Forelimb muscle (tissue), 1 donor: Measurements from ENCODE around the gene PLAAT1. TPM values are rescaled to one million over a fixed set of nuclear protein-coding genes. Genes with fewer than 3 reads are reported as not detected.

Experiments used
- DNase-seq: peaks from one replicate; pipeline ENCODE4 v3.0.0-alpha.2; 2013; ENCODE audit warnings: low read depth
- polyA plus RNA-seq: library from polyadenylated mRNA; unstranded; fragments of 120-200 nt; gene quantifications from one replicate; pipeline ENCODE4 v1.2.1, GENCODE V29; 2013; ENCODE audit not compliant: insufficient read length

PLAAT1 gene
- polyA plus RNA-seq, 1 donor: 24.4 TPM

DNA sequence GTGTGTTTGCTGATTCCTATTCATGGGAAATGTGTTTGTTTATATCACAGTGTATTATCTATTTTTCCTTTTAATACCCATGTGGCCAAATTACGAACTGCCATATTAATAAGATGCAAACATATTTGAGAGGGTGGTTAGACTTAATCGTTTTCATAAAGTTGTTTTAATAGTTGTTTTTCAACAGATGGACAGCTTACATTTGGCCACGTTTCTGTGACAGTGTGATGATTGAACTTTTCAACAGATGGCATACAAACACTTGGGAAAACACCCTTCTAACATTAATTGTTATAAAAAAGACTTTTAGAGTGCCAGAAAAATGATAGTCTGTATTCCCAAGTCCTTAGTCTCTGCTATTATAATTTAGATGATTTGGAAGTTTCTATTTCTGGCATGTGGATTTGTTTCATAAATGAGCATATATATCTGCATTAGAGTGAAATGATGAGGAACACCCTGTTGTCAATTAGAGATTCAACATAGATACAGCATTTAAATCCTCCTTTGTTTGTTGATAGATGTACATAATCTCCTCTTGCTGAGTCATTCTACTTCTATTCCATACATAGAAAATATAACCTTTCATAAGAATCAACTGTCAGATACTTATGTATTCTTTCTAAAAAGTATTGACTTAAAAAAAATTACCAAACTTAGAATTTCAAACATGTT, 13.1 kb downstream of the PLAAT1 start:
- DNase-seq: no peak

DNA sequence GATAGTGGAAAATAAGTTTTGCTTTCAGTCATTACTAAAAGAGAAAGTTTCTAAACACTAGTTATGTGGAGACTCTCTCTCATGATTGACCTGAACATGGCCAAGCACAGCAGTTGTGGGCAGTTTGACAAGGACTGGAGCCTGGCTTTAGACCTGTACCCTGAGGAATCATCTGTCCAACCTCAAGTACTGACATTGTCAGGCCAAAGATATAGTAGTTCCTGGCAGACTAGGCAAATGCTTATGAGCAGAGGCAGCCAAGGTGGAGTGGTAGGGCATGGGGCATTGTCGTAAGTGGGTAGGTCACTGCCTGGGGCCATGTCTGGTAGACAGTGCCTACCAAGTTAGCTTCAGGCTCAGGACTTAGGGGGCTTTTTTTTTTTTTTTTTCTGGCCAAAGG, 20.9 kb downstream of the PLAAT1 start:
- DNase-seq: no peak

DNA sequence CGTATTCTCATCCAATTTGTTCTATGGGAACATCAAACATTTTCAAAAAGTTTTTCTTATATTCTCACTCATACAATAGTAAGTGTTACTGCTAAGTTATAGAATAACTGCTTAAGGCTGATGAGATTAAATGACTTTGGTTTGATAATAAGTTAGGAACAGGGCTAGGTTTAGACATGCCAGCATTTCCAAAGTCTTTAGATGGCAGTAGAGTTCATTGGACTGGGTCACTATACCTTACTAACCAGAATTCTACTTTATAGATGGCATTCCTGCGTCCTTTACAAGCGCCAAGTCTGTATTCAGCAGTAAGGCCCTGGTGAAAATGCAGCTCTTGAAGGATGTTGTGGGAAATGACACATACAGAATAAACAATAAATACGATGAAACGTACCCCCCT, 21.7 kb downstream of the PLAAT1 start:
- DNase-seq: no peak

DNA sequence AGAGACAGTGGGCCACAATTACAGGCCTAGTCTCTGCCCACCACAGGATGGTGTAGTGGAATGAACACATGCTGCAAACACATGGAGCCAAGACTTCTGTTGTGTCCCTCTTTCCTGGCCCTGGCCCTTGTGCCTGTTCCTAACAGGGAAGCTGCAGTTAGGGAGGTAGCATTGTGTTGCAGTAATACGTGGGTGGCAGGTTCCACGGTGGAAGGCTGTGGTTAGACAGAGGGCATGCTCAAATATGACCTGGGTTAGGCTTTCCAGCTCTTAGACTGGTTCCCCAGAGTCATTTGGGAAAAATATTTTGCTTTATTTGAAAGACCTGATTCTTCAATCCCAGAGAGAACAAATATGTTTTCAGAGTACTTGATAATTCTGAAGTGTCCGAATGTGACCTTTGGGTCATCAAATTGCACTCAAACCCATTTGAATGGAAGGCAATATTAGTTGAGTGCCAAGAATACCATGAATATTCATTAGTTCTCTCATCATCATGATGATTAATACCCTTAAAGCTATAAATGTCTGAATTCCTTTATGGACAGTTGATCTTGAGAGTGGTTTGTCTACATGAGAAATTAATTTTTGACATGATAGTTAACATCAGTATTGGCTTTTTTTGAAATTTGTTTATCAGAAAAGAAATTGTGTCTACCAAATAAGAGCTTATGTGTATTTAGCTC, 28.5 kb downstream of the PLAAT1 start:
- no peak for DNase-seq

DNA sequence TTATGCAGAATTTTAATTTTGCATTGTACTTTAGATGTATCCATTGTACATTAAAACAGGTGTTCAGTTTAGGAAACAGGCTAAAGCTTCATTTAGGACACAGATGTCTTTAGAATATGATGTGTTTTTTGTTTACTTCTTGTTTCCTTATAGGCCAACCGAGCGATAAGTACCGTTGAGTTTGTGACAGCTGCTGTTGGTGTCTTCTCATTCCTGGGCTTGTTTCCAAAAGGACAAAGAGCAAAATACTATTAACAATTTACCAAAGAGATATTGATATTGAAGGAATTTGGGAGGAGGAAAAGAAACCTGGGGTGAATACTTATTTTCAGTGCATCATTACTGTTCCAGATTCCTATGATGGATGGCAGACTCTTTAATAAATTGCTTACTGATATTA, 29.4 kb downstream of the PLAAT1 start:
- no peak for DNase-seq

DNA sequence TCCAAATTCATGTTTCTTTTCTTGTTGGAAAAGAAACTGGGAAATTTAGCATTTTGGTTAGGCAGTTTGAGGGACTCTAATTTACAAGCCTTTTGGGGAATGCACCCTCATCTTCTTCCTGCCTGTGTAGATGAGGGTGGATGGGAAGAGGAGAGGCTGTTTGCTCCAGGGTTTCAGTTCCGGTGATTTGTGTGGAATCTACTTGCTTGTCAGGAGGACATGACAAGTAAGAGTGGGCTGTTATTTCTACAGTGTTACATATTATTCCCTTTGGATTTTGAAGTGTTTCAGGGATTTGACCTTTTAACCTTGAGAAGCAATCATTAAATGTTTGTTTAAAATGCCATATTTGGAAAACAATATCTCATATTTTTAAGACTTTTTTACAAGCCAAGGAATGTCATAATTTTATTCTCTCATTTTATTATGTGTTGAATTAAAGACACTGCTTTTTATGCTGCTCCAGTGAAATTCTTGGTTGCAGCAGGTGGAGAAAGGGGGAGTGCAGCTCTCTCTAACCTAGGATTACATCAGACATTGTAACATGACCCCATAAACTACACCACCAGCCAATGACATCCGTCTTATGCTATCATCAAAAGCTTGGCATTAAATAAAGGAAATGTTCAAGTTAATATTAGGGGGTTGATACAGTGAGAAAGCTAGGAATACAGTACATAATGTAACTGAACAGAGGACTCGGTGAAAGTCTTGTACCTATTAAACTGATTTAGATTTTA, 30.2 kb downstream of the PLAAT1 start:
- DNase-seq: no peak

DNA sequence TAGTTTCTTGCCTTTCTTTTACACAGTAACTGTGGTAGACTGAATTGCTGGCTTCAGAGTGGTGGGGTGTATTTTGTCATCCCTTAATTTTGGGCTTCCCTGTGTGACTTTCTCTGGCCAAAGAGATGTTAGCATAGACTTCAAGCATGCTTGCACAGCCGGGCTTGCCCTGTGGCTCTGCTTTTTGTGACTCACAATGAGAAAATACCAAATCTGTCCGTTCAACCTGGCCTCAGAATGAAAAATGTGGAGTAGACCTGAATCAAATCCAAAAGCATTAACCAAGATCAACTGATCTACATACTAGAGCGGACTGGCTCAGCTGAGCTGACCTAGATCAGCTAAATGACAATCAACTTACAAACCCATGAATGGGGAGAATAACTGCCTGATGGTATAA, 51.4 kb downstream of the PLAAT1 start:
- no peak for DNase-seq

DNA sequence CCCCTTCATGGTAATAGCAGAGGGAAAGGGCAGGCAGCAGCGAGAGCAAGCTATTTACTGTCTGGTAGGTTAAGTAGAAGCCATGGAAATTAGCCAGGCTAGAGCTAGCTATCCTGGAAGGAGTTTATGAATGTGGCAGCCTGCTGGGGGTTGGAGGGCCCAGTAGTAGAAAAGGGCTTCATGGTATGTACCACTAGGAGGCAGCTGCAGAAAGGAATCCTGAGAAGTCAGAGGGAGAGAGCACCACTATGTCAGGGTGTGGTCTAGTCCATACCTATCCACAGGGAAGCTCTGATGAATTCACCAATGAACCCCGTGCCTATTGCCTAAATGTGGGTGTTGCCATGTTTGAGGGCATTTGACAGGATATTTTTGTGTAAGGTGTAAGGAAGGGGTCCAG, 55.0 kb downstream of the PLAAT1 start:
- DNase-seq: no peak

DNA sequence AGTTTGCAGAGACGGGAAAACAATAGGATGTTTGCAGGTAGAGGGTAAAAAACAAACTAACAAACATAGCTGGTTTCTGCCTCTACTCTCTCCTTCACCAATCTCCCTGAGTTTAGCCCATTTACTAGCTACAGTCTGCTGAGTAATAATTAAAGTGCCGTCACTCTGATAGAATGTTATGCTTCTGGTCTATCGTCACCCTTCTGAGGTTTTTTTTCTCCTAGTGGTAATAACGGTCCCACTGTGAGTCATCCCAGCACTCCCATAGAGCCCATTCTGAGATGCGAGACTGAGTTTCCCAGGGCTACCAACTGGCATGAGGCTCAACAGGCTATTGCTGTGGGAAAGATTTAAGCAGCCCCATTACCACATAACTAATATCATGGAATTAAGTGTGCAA, 56.4 kb downstream of the PLAAT1 start:
- DNase-seq: no peak

DNA sequence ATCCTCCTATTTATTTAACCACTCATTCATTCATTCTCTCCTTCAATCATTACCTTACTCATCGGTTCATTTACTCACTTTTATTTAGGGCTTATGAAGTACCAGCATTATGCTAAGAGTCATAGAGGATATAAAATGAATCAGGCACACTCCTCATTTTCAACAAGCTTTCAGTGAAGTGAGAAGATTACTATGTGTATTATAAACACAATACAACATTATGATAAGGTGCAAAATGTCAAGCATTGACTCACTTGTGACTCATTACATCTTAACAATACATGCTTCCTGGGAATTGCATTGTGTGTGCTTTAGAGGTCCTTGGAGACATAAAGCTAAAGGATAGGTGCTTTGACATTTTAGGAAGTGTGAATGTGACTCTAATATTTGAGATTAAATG, 60.4 kb downstream of the PLAAT1 start:
- DNase-seq: no peak

DNA sequence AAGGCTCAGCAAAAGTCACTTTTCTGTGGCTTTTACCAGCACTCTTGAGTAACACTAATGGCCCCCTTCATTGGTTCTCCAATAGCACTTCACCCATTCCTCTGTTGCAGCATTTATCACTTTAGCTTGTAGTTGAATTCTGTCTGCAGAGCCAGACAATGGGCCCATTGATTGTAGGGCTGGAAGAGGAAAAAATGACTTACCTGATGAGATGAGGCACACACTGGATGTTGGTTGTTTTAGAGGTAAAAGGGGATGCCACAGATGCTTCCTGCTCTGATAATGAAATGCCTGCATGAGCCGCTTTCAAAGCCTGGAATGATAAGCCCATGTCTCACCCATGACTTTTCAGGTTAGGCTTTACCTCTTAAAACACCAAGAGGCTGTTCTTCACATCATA, 64.3 kb downstream of the PLAAT1 start:
- DNase-seq: no peak

DNA sequence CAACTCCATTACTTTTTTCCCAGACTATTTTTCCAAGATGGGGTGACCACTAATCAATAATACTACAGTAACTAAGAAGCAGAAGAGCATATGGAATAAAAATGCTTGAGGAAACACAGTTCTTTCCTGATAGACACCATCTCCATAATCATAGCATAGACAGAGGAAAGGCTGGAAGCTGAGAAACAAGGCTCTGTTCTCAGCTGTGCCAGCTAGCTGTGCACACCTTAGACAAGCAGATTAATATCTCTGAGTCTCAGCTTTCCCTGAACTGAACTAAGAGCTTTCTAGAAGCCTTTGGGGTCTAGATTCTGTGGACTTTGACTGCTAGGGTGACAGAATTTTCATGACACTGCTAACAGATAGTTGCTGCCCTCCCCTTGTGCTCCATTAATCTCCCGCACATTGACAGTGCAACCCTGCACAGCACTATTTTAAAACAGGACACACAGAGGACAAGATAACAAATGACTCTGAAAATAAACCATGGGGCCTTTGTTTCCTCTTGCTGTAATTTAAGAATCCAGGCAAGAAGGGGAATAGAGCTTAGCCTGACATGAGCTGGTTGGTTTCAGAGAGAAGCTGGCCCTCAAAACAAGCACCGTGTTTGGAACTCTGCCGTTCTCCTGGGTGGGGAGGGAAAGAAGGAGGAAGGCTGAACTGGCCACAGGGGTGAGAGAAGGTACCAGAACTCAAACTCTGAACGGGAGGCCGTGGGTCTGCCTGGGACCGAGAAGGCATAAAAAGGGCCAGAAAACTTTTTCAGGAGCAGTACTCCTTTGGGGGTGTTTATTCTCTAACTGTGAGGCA, 70.1 kb downstream of the PLAAT1 start:
- DNase-seq: no peak

DNA sequence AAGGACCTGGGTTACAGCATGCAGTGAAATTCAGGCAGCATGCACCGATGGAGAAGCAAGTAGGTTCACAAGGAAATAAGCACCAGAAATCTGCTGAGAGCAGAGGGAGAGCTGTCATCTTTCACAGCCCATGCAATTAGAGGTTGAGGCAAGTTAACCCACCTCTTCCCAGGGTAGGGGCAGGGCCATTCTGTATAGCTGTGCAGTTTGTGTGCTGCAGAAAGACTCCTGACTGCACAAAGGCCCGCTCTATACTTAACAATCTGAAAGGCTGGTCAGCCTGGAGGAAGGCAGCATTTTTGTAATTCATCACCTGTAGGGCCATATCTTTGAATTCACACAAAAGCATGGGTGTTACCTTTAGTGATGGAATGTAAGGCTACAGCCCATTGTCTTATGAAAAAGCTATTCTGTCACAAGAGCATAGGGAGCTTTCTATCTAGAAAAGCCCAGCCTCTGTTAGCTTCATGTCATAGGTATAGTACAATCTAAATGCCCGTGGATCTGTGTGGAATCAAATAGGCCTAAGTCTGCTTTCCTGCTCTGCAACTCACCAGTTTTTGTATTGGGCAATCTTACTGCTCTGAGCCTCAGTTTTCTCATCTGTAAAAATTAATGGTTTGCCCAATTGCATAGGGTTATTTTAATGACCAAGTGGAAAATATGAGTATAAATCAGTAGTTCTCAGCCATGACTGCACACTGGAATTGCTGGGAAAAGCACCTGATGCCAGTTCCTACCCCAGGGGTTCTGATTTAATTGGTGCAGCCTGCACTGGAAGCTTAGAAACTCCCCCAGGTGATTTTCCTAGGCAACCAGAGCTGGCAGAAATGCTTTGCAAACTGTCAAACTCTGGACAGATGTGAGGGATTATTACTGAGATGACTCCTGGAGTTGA, 72.3 kb downstream of the PLAAT1 start:
- no peak for DNase-seq

DNA sequence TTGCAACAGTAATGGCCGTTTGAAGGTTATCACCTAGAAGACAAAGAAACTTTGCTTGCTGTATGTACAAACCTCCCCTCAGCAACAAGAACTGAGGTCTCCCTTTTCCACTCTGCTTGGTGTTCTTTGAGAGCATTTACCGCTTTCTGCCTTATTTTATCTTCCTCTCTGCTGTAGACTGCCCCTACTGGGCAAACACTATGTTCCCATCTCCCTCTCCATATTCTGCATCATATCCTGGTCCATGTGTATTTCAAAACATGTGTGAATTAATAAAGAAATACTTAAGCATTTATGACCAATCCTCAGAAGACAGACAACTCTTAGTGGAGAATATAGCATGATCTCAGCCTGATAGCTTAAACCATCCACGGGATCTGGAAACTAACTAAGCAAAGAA, 73.1 kb downstream of the PLAAT1 start:
- DNase-seq: no peak

DNA sequence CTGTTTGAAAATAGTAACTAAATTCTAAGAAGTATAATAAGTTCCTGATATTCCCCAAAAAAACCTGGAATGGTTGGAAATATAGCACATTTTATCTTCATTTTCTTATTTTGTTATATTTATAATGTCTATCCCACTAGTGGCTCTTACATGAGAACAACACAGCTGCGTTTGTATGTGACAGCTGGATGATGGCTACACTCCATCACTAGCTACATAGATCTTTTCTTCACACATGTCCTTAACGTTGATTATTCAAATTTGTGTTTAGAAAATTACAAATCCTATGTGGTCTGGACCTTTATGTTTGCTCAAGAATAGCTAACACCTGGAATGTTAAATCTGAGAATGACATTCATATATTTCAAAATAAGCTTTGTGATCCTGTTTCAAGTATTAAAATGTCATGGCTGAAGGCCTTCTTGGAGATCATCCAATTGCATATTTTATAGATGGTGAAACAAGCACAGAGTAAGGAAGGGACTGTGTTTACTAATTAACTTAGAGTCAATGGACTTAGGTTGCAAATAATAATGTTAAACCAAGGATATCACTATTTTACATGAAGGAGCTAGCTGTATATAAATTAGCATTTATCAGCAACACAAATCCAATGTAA, 76.8 kb downstream of the PLAAT1 start:
- DNase-seq: no peak

Other genes starting within 250 kb of the PLAAT1 start
- gene ATP13A5, start 137.5 kb downstream of the PLAAT1 start, polyA plus RNA-seq: 0.63 TPM